ENCODE measurements around the gene EZH1.
A peak's percentile ranks its signal among the peaks of the same experiment; 100 is the strongest.
"Not testable (repeated sequence)": the region's sequence is repeated elsewhere in the genome, so short reads cannot be mapped to it uniquely, and the experiment has no call there.

Gene EZH1

GRCh38 chr17:42665581-42666001 lies 79.2 kb downstream of the EZH1 start:
- no peak for DNase-seq

- no peak for DNase-seq
Observed at GRCh38 chr17:42660692-42661345, 84.0 kb downstream of the EZH1 start.

GRCh38 chr17:42659932-42660274 lies 84.9 kb downstream of the EZH1 start:
- DNase-seq, result not testable (repeated sequence)

GRCh38 chr17:42659079-42659931 lies 85.5 kb downstream of the EZH1 start, which contains the start of gene TUBG2:
Gene TUBG2, plus strand, starts transcription at chr17:42659284. Its CDS starts 220 bp downstream, at chr17:42659504.
- peak; percentile 82 for DNase-seq

- no peak for DNase-seq
Observed at GRCh38 chr17:42657824-42658588, 86.8 kb downstream of the EZH1 start.

- DNase-seq, result no peak
Observed at GRCh38 chr17:42655528-42655927, 89.3 kb downstream of the EZH1 start.

- no peak for DNase-seq
Observed at GRCh38 chr17:42653179-42654124, 91.4 kb downstream of the EZH1 start.

- DNase-seq, result no peak
Observed at GRCh38 chr17:42651392-42651791, 93.4 kb downstream of the EZH1 start.

All from CD4-positive, alpha-beta T cell treated with Interleukin-17A for 1 hour (primary cell).